H1 (cell line): ENCODE data around the gene SKAP1. TPM values are rescaled to one million over a fixed set of nuclear protein-coding genes. Genes with fewer than 3 reads are reported as not detected.

Experiments used
- CTCF ChIA-PET: fragments of 300-600 bp; sonication (Branson Sonifier 250); formaldehyde crosslinking; loops from one replicate; lab custom pipeline; 2021; ENCODE audit not compliant: partially characterized antibody; lab: Charles Lee
- POLR2A ChIA-PET: fragments of 300-600 bp; sonication (Branson Sonifier 250); formaldehyde crosslinking; loops from one replicate; lab custom pipeline; 2021; ENCODE audit warnings: inconsistent platforms; ENCODE audit not compliant: partially characterized antibody; lab: Charles Lee
- DNase-seq, 2 experiments: peaks; one replicate each; pipeline versions ENCODE4 v3.0.0 to v3.0.0-alpha.2; 2010 to 2022; ENCODE audit warnings: low spot score in 2 of 2, low read depth in 1 of 2, mixed read lengths in 1 of 2
- FAIRE-seq: peaks from 2 replicates; lab custom pipeline; 2011; peaks lifted over from hg19 to GRCh38; lab: Jason Lieb, UNC
- H2AFZ ChIP-seq: 2 replicates; pipeline ENCODE4 v1.8.1; 2012; ENCODE audit warnings: low read length, inconsistent platforms
- H2AK5ac ChIP-seq: 2 replicates; pipeline ENCODE4 v1.6.1; 2013; ENCODE audit warnings: low read depth, low read length
- H2BK120ac ChIP-seq: replicated peaks from 2 replicates; pipeline ENCODE3; 2013; ENCODE audit warnings: low read depth, low read length, inconsistent platforms
- H2BK12ac ChIP-seq: 2 replicates; pipeline ENCODE4 v1.6.1; 2013; ENCODE audit warnings: low read depth, low read length
- H2BK15ac ChIP-seq: 2 replicates; pipeline ENCODE4 v1.6.1; 2013; ENCODE audit warnings: low read length
- H2BK20ac ChIP-seq: 2 replicates; pipeline ENCODE4 v1.6.1; 2013; ENCODE audit warnings: low read length
- H2BK5ac ChIP-seq: 2 replicates; pipeline ENCODE4 v1.6.1; 2013; ENCODE audit warnings: low read depth, low read length
- H3K14ac ChIP-seq: 2 replicates; pipeline ENCODE4 v1.6.1; 2013; ENCODE audit warnings: inconsistent platforms; ENCODE audit not compliant: insufficient read length
- H3K18ac ChIP-seq: 2 replicates; pipeline ENCODE4 v1.6.1; 2013; ENCODE audit warnings: low read length; ENCODE audit errors: extremely low read depth
- H3K23ac ChIP-seq: 2 replicates; pipeline ENCODE4 v1.6.1; 2013; ENCODE audit warnings: inconsistent platforms; ENCODE audit not compliant: insufficient read length
- H3K23me2 ChIP-seq: 2 replicates; pipeline ENCODE4 v1.6.1; 2013; ENCODE audit warnings: low read depth, low read length
- H3K27ac ChIP-seq: 2 replicates; pipeline ENCODE4 v1.6.1; 2011; ENCODE audit warnings: low read depth, low read length, inconsistent platforms
- H3K27me3 ChIP-seq, 4 experiments: replicated peaks in 1 of 4; 1 replicate in 1 of 4; 2 replicates in 3 of 4; pipeline versions ENCODE4 v1.6.1 to v1.8.1; 2011 to 2013; ENCODE audit warnings: low read length in 3 of 4, mild to moderate bottlenecking in 3 of 4, inconsistent platforms in 2 of 4, mixed read lengths in 2 of 4, moderate library complexity in 1 of 4; ENCODE audit not compliant: control insufficient read depth in 3 of 4, insufficient read depth in 3 of 4; ENCODE audit errors: extremely low read depth in 1 of 4
- H3K36me3 ChIP-seq, 4 experiments: 2 replicates each; pipeline versions ENCODE4 v1.6.1 to v1.8.1; 2011 to 2013; ENCODE audit warnings: mild to moderate bottlenecking in 4 of 4, low read length in 3 of 4, moderate library complexity in 2 of 4, control low read depth in 1 of 4, inconsistent platforms in 1 of 4; ENCODE audit not compliant: insufficient read depth in 4 of 4, control insufficient read depth in 2 of 4
- H3K4ac ChIP-seq: replicated peaks from 2 replicates; pipeline ENCODE3; 2013; ENCODE audit warnings: low read length, low read depth, mixed read lengths, inconsistent platforms; ENCODE audit not compliant: insufficient read length
- H3K4me1 ChIP-seq, 4 experiments: replicated peaks in 1 of 4; 1 replicate in 1 of 4; 2 replicates in 3 of 4; pipeline versions ENCODE4 v1.6.1 to v1.8.1; 2011 to 2013; ENCODE audit warnings: low read length in 3 of 4, inconsistent platforms in 2 of 4, mixed read lengths in 1 of 4; ENCODE audit not compliant: insufficient read depth in 4 of 4, control insufficient read depth in 3 of 4
- H3K4me2 ChIP-seq, 2 experiments: 2 replicates each; pipeline versions ENCODE4 v1.6.1 to v1.8.1; 2011 to 2013; ENCODE audit warnings: low read depth in 2 of 2, low read length in 2 of 2, control low read depth in 1 of 2, inconsistent platforms in 1 of 2, mild to moderate bottlenecking in 1 of 2; ENCODE audit not compliant: insufficient read depth in 1 of 2
- H3K4me3 ChIP-seq, 4 experiments: fragments of 200-600, 300-600 bp in 1 of 4; sonication (generic), shearing (Covaris generic), sonication (Bioruptor Twin) in 1 of 4; 2 replicates each; pipeline versions ENCODE4 v1.5.1 to v1.8.1; 2011 to 2016; ENCODE audit warnings: low read length in 4 of 4, low read depth in 3 of 4, control low read depth in 2 of 4, inconsistent platforms in 2 of 4, mild to moderate bottlenecking in 2 of 4, mixed read lengths in 1 of 4, moderate library complexity in 1 of 4; ENCODE audit not compliant: insufficient read depth in 2 of 4; ENCODE audit errors: extremely low read depth in 1 of 4
- H3K56ac ChIP-seq: replicated peaks from 2 replicates; pipeline ENCODE3; 2013; ENCODE audit warnings: low read depth, mild to moderate bottlenecking, mixed read lengths, low read length, inconsistent platforms; ENCODE audit not compliant: insufficient read length
- H3K79me1 ChIP-seq: 2 replicates; pipeline ENCODE4 v1.6.1; 2013; ENCODE audit warnings: low read depth, low read length, control low read depth
- H3K79me2 ChIP-seq, 2 experiments: 2 replicates each; pipeline versions ENCODE4 v1.6.1 to v1.8.1; 2012 to 2013; ENCODE audit warnings: low read length in 2 of 2, mild to moderate bottlenecking in 2 of 2, inconsistent platforms in 1 of 2; ENCODE audit not compliant: insufficient read depth in 2 of 2, control insufficient read depth in 1 of 2
- H3K9ac ChIP-seq, 4 experiments: replicated peaks in 1 of 4; 1 replicate in 1 of 4; 2 replicates in 3 of 4; pipeline versions ENCODE4 v1.6.1 to v1.8.1; 2011 to 2013; ENCODE audit warnings: low read depth in 3 of 4, low read length in 3 of 4, control low read depth in 2 of 4, mild to moderate bottlenecking in 2 of 4, moderate library complexity in 2 of 4, inconsistent platforms in 1 of 4; ENCODE audit errors: extremely low read depth in 1 of 4
- H3K9me3 ChIP-seq, 2 experiments: 2 replicates each; pipeline versions ENCODE4 v1.6.1 to v1.8.1; 2012 to 2013; ENCODE audit warnings: mild to moderate bottlenecking in 2 of 2, moderate library complexity in 2 of 2, control low read depth in 1 of 2, inconsistent platforms in 1 of 2, low read depth in 1 of 2, low read length in 1 of 2, mixed read lengths in 1 of 2; ENCODE audit not compliant: insufficient read depth in 2 of 2
- H4K20me1 ChIP-seq, 2 experiments: replicated peaks in 1 of 2; 2 replicates each; pipeline versions ENCODE3 to v1.8.1; 2011 to 2013; ENCODE audit warnings: inconsistent platforms in 2 of 2, low read length in 2 of 2, mild to moderate bottlenecking in 1 of 2; ENCODE audit not compliant: insufficient read depth in 2 of 2, control insufficient read depth in 1 of 2
- H4K5ac ChIP-seq: 2 replicates; pipeline ENCODE4 v1.6.1; 2013; ENCODE audit warnings: low read length, low read depth, mixed read lengths, inconsistent platforms; ENCODE audit not compliant: insufficient read length
- H4K8ac ChIP-seq: 2 replicates; pipeline ENCODE4 v1.8.0; 2013; ENCODE audit warnings: mild to moderate bottlenecking, moderate library complexity, low read length, inconsistent platforms; ENCODE audit not compliant: insufficient read depth; ENCODE audit errors: extremely low read depth
- H4K91ac ChIP-seq: replicated peaks from 2 replicates; pipeline ENCODE3; 2013; ENCODE audit warnings: low read length, mixed read lengths, inconsistent platforms; ENCODE audit not compliant: insufficient read length
- EZH2 ChIP-seq: fragments of 200-600 bp; sonication (generic); IDR thresholded peaks from 2 replicates; pipeline ENCODE4 v1.7.1; 2012; ENCODE audit warnings: low read depth, mild to moderate bottlenecking, moderate library complexity, low read length, inconsistent platforms; ENCODE audit not compliant: severe bottlenecking
- GABPA ChIP-seq: IDR thresholded peaks from 2 replicates; pipeline ENCODE4 v1.6.1; 2011; ENCODE audit warnings: mild to moderate bottlenecking, low read length, moderate library complexity, borderline replicate concordance; ENCODE audit not compliant: insufficient read depth
- JUND ChIP-seq: IDR thresholded peaks from 2 replicates; pipeline ENCODE4 v1.6.1; 2011; ENCODE audit warnings: mild to moderate bottlenecking, improper control_type of control experiment, low read length
- NRF1 ChIP-seq: IDR thresholded peaks from 2 replicates; pipeline ENCODE4 v1.6.1; 2011; ENCODE audit warnings: mild to moderate bottlenecking, low read depth, low read length, improper control_type of control experiment
- WGBS, 2 experiments: shearing (Covaris generic) in 1 of 2; methylation state at CpG; one replicate each; pipeline versions ENCODE4 v1.1.6 to v1.1.7; 2013 to 2015; ENCODE audit warnings: low lambda C conversion rate in 2 of 2, mixed read lengths in 2 of 2, inconsistent platforms in 1 of 2, low coverage in 1 of 2, missing lambda C conversion rate in 1 of 2; ENCODE audit not compliant: insufficient replicate concordance in 2 of 2, insufficient coverage in 1 of 2, insufficient read length in 1 of 2; ENCODE audit errors: extremely low coverage in 1 of 2, missing lambda C conversion rate in 1 of 2; 5-methylcytosine and 5-hydroxymethylcytosine counted together
- polyA plus RNA-seq, 7 experiments: library from polyadenylated mRNA; depleted of rRNA in 3 of 7; stranded (reverse) in 5 of 7; unstranded in 2 of 7; fragments of >200 nt in 5 of 7; fragments of 200-250 nt in 2 of 7; gene quantifications; 1 replicate in 5 of 7; 2 replicates in 1 of 7; 4 replicates in 1 of 7; pipeline versions ENCODE4 v1.2.1 to v1.2.3, GENCODE V29; 2011 to 2013; ENCODE audit warnings: missing spikeins in 2 of 7, mixed read lengths in 2 of 7
- total RNA-seq: library from RNA; stranded (reverse); fragmentation: NEBNext Ultra II Directional; extraction: Animal tissue kit (Norgen Biotek cat#: 25700); gene quantifications from 2 replicates; pipeline ENCODE4 v1.2.1, GENCODE V29; 2021

The SKAP1 gene
- total and polyA plus RNA-seq, 2 of the 8 experiments (the other 6 are each of a cell fraction or from before 2014, with no cell fraction given): not detected

DNA sequence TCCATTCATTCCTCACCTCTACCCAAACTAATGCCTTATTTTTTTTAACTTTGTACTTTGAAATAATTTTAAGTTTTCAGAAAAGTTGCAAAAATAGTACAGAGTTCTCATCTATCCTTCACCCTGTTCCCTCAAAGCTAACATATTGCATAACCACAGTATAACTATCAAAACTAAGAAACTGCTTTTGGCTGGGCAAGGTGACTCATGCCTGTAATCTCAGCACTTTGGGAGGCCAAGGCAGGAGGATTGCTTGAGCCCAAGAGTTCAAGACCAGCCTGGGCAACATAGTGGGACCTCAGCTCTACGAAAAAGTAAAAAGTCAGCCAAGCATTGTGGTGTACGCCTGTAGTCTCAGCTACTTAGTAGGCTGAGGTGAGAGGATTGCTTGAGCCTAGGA is 147.7 kb downstream of the SKAP1 start:
- DNase-seq: no peak
- ChIA-PET POLR2A (no interaction called here), CTCF (interaction anchor here (1.3 to 3.8 kb wide), 4 partner anchors 8 to 70 kb away, joined by 3 to 10 read pairs (median 6); no protein-coding TSS in a partner anchor)
- Histone ChIP-seq H3K18ac (no peak overlapping the region), H2BK15ac (no peak overlapping the region), H3K4me1 (no peaks in the 10 kb centered on the region), H2BK12ac (no peak overlapping the region), H3K4ac (no peak overlapping the region), H3K36me3 (no peaks in the 10 kb centered on the region), H4K20me1 (no peaks in the 10 kb centered on the region), H4K91ac (no peak overlapping the region), H2BK20ac (no peak overlapping the region), H3K23me2 (no peaks in the 10 kb centered on the region), H3K14ac (no peak overlapping the region), H4K8ac (no peak overlapping the region; the same call in 1 of the 2 replicates), H2BK5ac (no peak overlapping the region), H3K23ac (no peak overlapping the region), H2BK120ac (no peak overlapping the region), H3K9me3 (no peaks in the 10 kb centered on the region), H3K4me3 (no peak overlapping the region), H3K56ac (no peak overlapping the region), H3K79me2 (no peaks in the 10 kb centered on the region), H4K5ac (no peak overlapping the region), H3K27ac (no peak overlapping the region), H3K4me2 (no peak overlapping the region), H3K9ac (no peak overlapping the region), H2AK5ac (no peak overlapping the region), H3K27me3 (no peaks in the 10 kb centered on the region), H2AFZ (no peak overlapping the region), H3K79me1 (no peaks in the 10 kb centered on the region)
- no peak for TF ChIP-seq EZH2
- no peak for TF ChIP-seq GABPA
- no peak for TF ChIP-seq NRF1
- no peak for TF ChIP-seq JUND
- no peak for FAIRE-seq
- 67% methylated on average over 2 of the region's 2 CpGs; no CpG with 5 or more reads in 1 of the 2 experiments for WGBS, 2 experiments
